HK-2 (cell line): ENCODE data around the gene TRIM46.
A peak's percentile ranks its signal among the peaks of the same experiment; 100 is the strongest.
"Not testable (repeated sequence)": the region's sequence is repeated elsewhere in the genome, so short reads cannot be mapped to it uniquely, and the experiment has no call there.

Source experiments
- DNase-seq: peaks from one replicate; pipeline ENCODE4 v3.0.0-alpha.2; 2018; ENCODE audit not compliant: unreplicated experiment

Gene TRIM46

GRCh38 chr1:155205035-155205434, 31.4 kb downstream of the TRIM46 start:
- no peak for DNase-seq

- no peak for DNase-seq
Measured at GRCh38 chr1:155205969-155206593, 32.4 kb downstream of the TRIM46 start.

- peak; percentile 91 for DNase-seq
Measured at GRCh38 chr1:155206891-155207805, 33.5 kb downstream of the TRIM46 start.

- DNase-seq: peak; percentile 69
Measured at GRCh38 chr1:155207806-155208540, 34.3 kb downstream of the TRIM46 start, which contains the start of gene THBS3. TSS of gene THBS3 (minus strand) at chr1:155207897. CDS start at chr1:155207876, 21 bp downstream.

- peak; percentile 86 for DNase-seq
Measured at GRCh38 chr1:155208541-155209311, 35.1 kb downstream of the TRIM46 start, which contains the start of gene MTX1. TSS of gene MTX1 (plus strand) at chr1:155208695. CDS start at chr1:155208805, 110 bp downstream.

GRCh38 chr1:155209312-155209721, 35.7 kb downstream of the TRIM46 start:
- no peak for DNase-seq

- no peak for DNase-seq
Measured at GRCh38 chr1:155210314-155211104, 36.9 kb downstream of the TRIM46 start.

GRCh38 chr1:155211381-155212050, 37.9 kb downstream of the TRIM46 start:
- not testable (repeated sequence) for DNase-seq

GRCh38 chr1:155212051-155212440, 38.4 kb downstream of the TRIM46 start:
- not testable (repeated sequence) for DNase-seq

- DNase-seq: not testable (repeated sequence)
Measured at GRCh38 chr1:155214702-155215101, 41.1 kb downstream of the TRIM46 start.

GRCh38 chr1:155218854-155219591, 45.4 kb downstream of the TRIM46 start:
- DNase-seq: no peak

GRCh38 chr1:155219592-155220031, 46.0 kb downstream of the TRIM46 start:
- DNase-seq: no peak

GRCh38 chr1:155220211-155220965, 46.7 kb downstream of the TRIM46 start:
- DNase-seq: not testable (repeated sequence)

GRCh38 chr1:155223047-155223446, 49.4 kb downstream of the TRIM46 start:
- no peak for DNase-seq

GRCh38 chr1:155225404-155225759, 51.7 kb downstream of the TRIM46 start:
- not testable (repeated sequence) for DNase-seq

- DNase-seq: peak; percentile 77
Measured at GRCh38 chr1:155226188-155226909, 52.7 kb downstream of the TRIM46 start.

GRCh38 chr1:155226910-155227260, 53.2 kb downstream of the TRIM46 start:
- DNase-seq: peak; percentile 65
